Adrenal gland (tissue), 5 donors: ENCODE data around the gene TLR10.

ENCODE experiments used
- POLR2A ChIP-seq, 2 donors: fragments of 450-650 bp; IDR thresholded peaks; one replicate each; pipeline ENCODE4 v1.6.1; 2017; ENCODE audit warnings: antibody characterized with exemption in 2 of 2, mild to moderate bottlenecking in 2 of 2, moderate library complexity in 1 of 2
- TF ChIP-seq, protein P1 (sequence below), 6 experiments: fragments of 450-650 bp in 4 of 6; fragments of 200-600 bp in 2 of 6; sonication (generic) in 1 of 6; IDR thresholded peaks; 1 replicate in 5 of 6; 2 replicates in 1 of 6; pipeline versions ENCODE4 v1.5.1 to v1.8.0; 2016 to 2021; ENCODE audit warnings: antibody characterized with exemption in 6 of 6, mild to moderate bottlenecking in 2 of 6, moderate library complexity in 1 of 6
- donor health status: DM: no; HTN: no; CAD: no.

DNA sequence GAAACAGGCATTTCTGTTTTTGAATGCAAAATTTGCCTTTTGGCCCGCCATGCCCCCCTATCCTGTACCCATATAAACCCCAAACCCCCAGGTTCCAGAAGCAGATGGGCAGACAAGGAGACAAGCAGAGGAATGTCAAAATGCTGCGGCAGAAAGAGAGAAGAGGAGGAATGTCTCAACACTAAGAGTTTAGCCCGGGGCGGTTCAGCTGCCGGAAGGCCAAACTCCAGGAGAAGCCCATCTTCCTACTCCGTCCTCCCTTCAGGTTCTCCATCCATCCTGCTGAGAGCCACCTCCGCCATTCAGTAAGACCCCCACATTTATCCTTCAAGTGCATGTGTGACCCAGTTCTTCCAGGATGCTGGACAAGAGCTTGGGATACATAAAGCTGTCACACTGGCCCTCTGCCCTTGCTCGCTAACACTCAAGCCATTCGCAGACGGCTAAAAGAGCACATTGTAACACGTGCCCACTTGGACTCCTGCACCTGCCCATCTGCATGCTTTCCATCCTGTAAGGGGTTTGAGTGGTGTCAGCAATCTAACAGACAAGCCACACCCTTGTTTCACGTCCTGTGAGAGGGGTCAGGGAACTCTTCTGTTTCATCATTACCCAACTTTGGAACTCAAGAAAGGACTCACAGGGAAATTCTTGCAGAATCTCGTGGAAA lies 31.3 kb downstream of the TLR10 start:
- TF ChIP-seq, protein P1, sequence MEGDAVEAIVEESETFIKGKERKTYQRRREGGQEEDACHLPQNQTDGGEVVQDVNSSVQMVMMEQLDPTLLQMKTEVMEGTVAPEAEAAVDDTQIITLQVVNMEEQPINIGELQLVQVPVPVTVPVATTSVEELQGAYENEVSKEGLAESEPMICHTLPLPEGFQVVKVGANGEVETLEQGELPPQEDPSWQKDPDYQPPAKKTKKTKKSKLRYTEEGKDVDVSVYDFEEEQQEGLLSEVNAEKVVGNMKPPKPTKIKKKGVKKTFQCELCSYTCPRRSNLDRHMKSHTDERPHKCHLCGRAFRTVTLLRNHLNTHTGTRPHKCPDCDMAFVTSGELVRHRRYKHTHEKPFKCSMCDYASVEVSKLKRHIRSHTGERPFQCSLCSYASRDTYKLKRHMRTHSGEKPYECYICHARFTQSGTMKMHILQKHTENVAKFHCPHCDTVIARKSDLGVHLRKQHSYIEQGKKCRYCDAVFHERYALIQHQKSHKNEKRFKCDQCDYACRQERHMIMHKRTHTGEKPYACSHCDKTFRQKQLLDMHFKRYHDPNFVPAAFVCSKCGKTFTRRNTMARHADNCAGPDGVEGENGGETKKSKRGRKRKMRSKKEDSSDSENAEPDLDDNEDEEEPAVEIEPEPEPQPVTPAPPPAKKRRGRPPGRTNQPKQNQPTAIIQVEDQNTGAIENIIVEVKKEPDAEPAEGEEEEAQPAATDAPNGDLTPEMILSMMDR (IDR thresholded peaks at IDR 0.05), result no peak
- TF ChIP-seq POLR2A (IDR thresholded peaks at IDR 0.05), result no peak
